Measurements from ENCODE around the gene ENPP1. TPM values are rescaled to one million over a fixed set of nuclear protein-coding genes. Genes with fewer than 3 reads are reported as not detected.

ENPP1 gene
- total and polyA plus RNA-seq, 2 donors: 3.8 to 45.3 TPM

DNA sequence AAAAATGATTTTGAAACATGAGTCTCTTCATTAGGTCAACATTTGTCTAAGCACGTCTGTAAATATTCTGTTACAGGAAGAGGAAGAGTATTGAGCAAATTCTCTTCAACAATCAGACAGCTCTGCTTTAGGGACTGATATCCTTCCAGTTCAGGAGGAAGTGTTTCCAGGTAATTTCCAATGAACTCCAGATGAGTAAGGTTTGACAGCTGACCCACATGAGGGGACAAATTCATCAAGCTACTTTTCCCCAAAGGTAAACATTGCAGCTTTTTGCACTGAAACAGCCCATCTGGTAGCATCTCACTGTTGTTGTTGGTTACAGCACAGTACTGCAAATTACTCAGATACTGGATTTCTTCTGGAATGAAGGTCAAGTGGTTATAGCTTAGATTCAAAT is 18.1 kb downstream of the ENPP1 start:
- DNase-seq (ENCODE audit: extremely low spot score): no peak
- H3K27ac ChIP-seq (ENCODE audit: low read depth): no peak overlapping the region
- 42% methylated on average over 1 of the region's 1 CpG for WGBS
- H3K36me3 ChIP-seq (ENCODE audit: insufficient read depth): no peaks in the 10 kb centered on the region
- peaks cover 1% of the 10 kb centered on the region for H3K4me1 ChIP-seq (ENCODE audit: insufficient read depth)
- no peak overlapping the region for H3K4me3 ChIP-seq (ENCODE audit: low read depth, low read length)

GRCh38 chr6:131828080-131828479 is 20.3 kb downstream of the ENPP1 start:
- no peak overlapping the region for H3K27ac ChIP-seq (ENCODE audit: low read depth)
- no peak for DNase-seq (ENCODE audit: extremely low spot score)
- peaks cover 1% of the 10 kb centered on the region for H3K4me1 ChIP-seq (ENCODE audit: insufficient read depth)
- H3K36me3 ChIP-seq (ENCODE audit: insufficient read depth): no peaks in the 10 kb centered on the region
- 55% methylated on average over 7 of the region's 7 CpGs for WGBS
- H3K4me3 ChIP-seq (ENCODE audit: low read depth, low read length): no peak overlapping the region

GRCh38 chr6:131828951-131829350 is 21.1 kb downstream of the ENPP1 start:
- 51% methylated on average over 2 of the region's 2 CpGs for WGBS
- H3K27ac ChIP-seq (ENCODE audit: low read depth): no peak overlapping the region

DNA sequence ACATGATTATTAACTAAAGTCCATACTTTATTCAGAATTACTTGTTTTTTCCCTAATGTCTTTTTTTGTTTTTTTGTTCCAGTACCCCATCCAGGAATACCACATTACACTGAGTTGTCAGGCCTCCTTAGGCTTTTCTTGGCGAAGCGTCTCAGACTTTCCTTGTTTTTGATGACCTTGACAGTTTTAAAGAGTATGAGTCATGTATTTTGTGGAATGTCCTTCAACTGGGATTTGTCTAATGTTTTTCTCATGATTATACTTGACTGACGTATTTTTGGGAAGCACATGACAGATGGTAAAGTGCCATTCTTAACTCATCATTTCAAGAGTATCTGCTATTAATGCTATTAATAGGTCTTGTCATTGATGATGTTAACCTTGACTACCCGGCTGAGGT is 23.6 kb downstream of the ENPP1 start:
- 65% methylated on average over 4 of the region's 4 CpGs for WGBS
- H3K4me1 ChIP-seq (ENCODE audit: insufficient read depth): peaks cover 1% of the 10 kb centered on the region

More at GRCh38 chr6:131828951-131829350, 21.1 kb downstream of the ENPP1 start:
- no peak for DNase-seq (ENCODE audit: extremely low spot score)
- H3K4me3 ChIP-seq (ENCODE audit: low read depth, low read length): no peak overlapping the region
- H3K36me3 ChIP-seq (ENCODE audit: insufficient read depth): no peaks in the 10 kb centered on the region
- H3K4me1 ChIP-seq (ENCODE audit: insufficient read depth): peaks cover 1% of the 10 kb centered on the region

DNA sequence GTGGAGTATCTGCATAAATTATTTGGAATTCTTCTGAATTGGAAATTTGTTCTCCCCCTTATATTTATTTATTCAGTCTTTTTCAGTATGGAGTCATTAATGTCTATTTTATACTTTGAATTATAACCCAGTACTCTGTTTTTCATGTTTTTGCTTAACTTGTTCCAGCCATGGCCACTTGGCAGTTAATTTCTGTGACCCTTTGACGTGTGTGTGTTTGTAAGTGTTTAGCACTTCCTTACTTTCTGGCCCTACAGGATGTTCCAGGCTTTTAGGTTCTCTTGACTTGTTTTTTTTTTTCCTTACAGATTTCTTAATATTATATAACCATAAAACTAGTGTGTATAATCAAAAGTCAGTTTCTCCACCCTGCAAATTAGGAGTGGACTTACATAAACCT is 24.1 kb downstream of the ENPP1 start:
- DNase-seq (ENCODE audit: extremely low spot score): no peak
- WGBS: 67% methylated on average over 1 of the region's 1 CpG
- no peaks in the 10 kb centered on the region for H3K4me1 ChIP-seq (ENCODE audit: insufficient read depth)
- no peak overlapping the region for H3K4me3 ChIP-seq (ENCODE audit: low read depth, low read length)
- no peak overlapping the region for H3K27ac ChIP-seq (ENCODE audit: low read depth)
- no peaks in the 10 kb centered on the region for H3K36me3 ChIP-seq (ENCODE audit: insufficient read depth)

More for the DNA sequence above, 23.6 kb downstream of the ENPP1 start:
- no peak for DNase-seq (ENCODE audit: extremely low spot score)
- Histone ChIP-seq H3K36me3 (ENCODE audit: insufficient read depth) (no peaks in the 10 kb centered on the region), H3K4me3 (ENCODE audit: low read depth, low read length) (no peak overlapping the region), H3K27ac (ENCODE audit: low read depth) (no peak overlapping the region)

- H3K27ac ChIP-seq (ENCODE audit: low read depth): no peak overlapping the region
These were observed 24.5 kb downstream of the ENPP1 start for GRCh38 chr6:131832363-131832762.

GRCh38 chr6:131838051-131838450 is 30.2 kb downstream of the ENPP1 start:
- H3K27ac ChIP-seq (ENCODE audit: low read depth): no peak overlapping the region
- no peaks in the 10 kb centered on the region for H3K36me3 ChIP-seq (ENCODE audit: insufficient read depth)
- no peaks in the 10 kb centered on the region for H3K4me1 ChIP-seq (ENCODE audit: insufficient read depth)
- 86% methylated on average over 1 of the region's 1 CpG for WGBS
- no peak overlapping the region for H3K4me3 ChIP-seq (ENCODE audit: low read depth, low read length)
- no peak for DNase-seq (ENCODE audit: extremely low spot score)

More at GRCh38 chr6:131832363-131832762, 24.5 kb downstream of the ENPP1 start:
- WGBS: 97% methylated on average over 1 of the region's 1 CpG
- Histone ChIP-seq H3K4me3 (ENCODE audit: low read depth, low read length) (no peak overlapping the region), H3K36me3 (ENCODE audit: insufficient read depth) (no peaks in the 10 kb centered on the region), H3K4me1 (ENCODE audit: insufficient read depth) (no peaks in the 10 kb centered on the region)
- no peak for DNase-seq (ENCODE audit: extremely low spot score)

- no peak overlapping the region for H3K4me3 ChIP-seq (ENCODE audit: low read depth, low read length)
- DNase-seq (ENCODE audit: extremely low spot score): no peak
- no peaks in the 10 kb centered on the region for H3K4me1 ChIP-seq (ENCODE audit: insufficient read depth)
- no peak overlapping the region for H3K27ac ChIP-seq (ENCODE audit: low read depth)
- H3K36me3 ChIP-seq (ENCODE audit: insufficient read depth): no peaks in the 10 kb centered on the region
These were observed 31.6 kb downstream of the ENPP1 start for GRCh38 chr6:131839388-131839787.

DNA sequence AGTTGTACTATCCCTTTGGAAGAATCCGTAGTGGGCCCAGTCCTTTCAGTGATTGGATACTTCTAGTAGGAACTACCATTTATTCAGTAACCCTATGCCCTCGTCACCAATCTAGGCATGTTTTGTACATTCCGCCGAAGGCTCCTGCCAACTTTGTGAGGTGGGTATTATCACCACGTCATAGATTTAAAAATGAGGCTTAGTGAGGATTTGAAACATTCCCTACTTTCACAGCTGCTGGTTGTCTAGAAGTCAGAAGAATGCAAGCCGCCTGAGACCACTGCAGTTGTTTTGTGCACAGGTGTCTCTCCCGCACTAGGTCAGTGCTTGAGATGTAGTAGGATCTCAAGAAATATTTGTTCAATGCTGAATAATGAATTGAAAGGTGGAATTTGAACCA is 32.6 kb downstream of the ENPP1 start:
- no peak overlapping the region for H3K4me3 ChIP-seq (ENCODE audit: low read depth, low read length)
- DNase-seq (ENCODE audit: extremely low spot score): no peak
- H3K4me1 ChIP-seq (ENCODE audit: insufficient read depth): no peaks in the 10 kb centered on the region
- 87% methylated on average over 7 of the region's 7 CpGs for WGBS
- H3K36me3 ChIP-seq (ENCODE audit: insufficient read depth): no peaks in the 10 kb centered on the region
- no peak overlapping the region for H3K27ac ChIP-seq (ENCODE audit: low read depth)

DNA sequence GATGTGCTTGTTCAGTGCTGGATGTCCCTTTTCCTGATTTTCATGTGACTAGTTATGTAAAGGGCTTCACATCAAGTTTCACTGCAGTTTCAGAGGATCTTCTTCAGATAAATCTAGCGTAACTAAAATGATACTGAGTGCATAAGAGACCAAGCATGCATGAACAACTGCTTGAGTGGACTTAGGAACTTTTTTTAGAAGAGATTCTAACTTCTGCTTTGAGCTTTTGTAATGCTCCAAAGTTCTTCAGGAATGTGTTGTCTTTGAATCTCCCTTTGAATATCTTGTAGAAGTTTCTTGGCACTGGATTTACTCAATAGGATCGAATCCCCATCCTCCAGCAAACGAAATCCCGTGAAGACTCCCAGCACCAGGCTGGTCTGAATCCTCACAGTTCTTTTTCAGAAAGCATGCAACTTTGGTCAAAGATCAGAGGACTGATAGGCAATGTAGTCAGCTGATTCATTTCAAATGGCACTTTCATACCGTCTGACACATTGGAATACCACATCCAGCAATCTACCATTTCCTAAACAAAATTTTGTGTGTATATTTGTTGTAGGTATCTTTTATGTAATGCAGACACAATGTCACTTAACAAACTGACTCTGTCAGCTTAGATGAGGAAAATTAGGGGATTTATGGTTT is 33.2 kb downstream of the ENPP1 start:
- Histone ChIP-seq H3K27ac (ENCODE audit: low read depth) (no peak overlapping the region), H3K4me3 (ENCODE audit: low read depth, low read length) (no peak overlapping the region), H3K36me3 (ENCODE audit: insufficient read depth) (no peaks in the 10 kb centered on the region), H3K4me1 (ENCODE audit: insufficient read depth) (no peaks in the 10 kb centered on the region)
- 87% methylated on average over 5 of the region's 5 CpGs for WGBS
- DNase-seq (ENCODE audit: extremely low spot score): no peak

DNA sequence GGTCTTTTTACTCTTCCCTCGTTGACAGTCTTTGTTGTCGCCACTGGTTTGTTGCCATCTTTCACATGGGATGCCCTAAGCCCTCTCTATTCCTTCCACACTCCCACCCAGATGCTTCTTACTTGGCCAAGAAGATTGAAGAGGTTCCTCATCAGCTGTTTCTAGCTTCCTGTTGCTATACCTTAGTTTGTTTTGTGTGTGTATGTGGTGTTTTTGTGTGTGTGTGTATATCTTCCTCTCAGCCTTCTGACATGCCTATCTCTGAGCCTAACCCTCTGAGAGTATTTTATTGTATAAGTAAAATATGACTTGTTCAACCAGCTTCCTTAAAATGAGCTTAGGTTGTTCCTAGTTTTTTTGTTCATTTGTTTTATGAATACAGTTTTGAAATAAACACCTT is 35.9 kb downstream of the ENPP1 start:
- WGBS: 95% methylated on average over 2 of the region's 2 CpGs
- H3K4me1 ChIP-seq (ENCODE audit: insufficient read depth): no peaks in the 10 kb centered on the region
- DNase-seq (ENCODE audit: extremely low spot score): no peak
- no peaks in the 10 kb centered on the region for H3K36me3 ChIP-seq (ENCODE audit: insufficient read depth)
- no peak overlapping the region for H3K27ac ChIP-seq (ENCODE audit: low read depth)
- H3K4me3 ChIP-seq (ENCODE audit: low read depth, low read length): no peak overlapping the region

GRCh38 chr6:131844243-131844841 is 36.5 kb downstream of the ENPP1 start:
- DNase-seq (ENCODE audit: extremely low spot score): no peak
- 89% methylated on average over 3 of the region's 3 CpGs for WGBS
- H3K4me1 ChIP-seq (ENCODE audit: insufficient read depth): no peaks in the 10 kb centered on the region
- no peak overlapping the region for H3K4me3 ChIP-seq (ENCODE audit: low read depth, low read length)
- no peak overlapping the region for H3K27ac ChIP-seq (ENCODE audit: low read depth)
- no peaks in the 10 kb centered on the region for H3K36me3 ChIP-seq (ENCODE audit: insufficient read depth)

GRCh38 chr6:131846023-131846663 is 38.3 kb downstream of the ENPP1 start:
- 84% methylated on average over 7 of the region's 7 CpGs for WGBS

GRCh38 chr6:131846905-131847304 is 39.1 kb downstream of the ENPP1 start:
- 91% methylated on average over 2 of the region's 2 CpGs for WGBS
- Histone ChIP-seq H3K4me1 (ENCODE audit: insufficient read depth) (no peaks in the 10 kb centered on the region), H3K36me3 (ENCODE audit: insufficient read depth) (no peaks in the 10 kb centered on the region), H3K4me3 (ENCODE audit: low read depth, low read length) (no peak overlapping the region), H3K27ac (ENCODE audit: low read depth) (no peak overlapping the region)
- no peak for DNase-seq (ENCODE audit: extremely low spot score)

More at GRCh38 chr6:131846023-131846663, 38.3 kb downstream of the ENPP1 start:
- Histone ChIP-seq H3K4me1 (ENCODE audit: insufficient read depth) (no peaks in the 10 kb centered on the region), H3K27ac (ENCODE audit: low read depth) (no peak overlapping the region), H3K36me3 (ENCODE audit: insufficient read depth) (no peaks in the 10 kb centered on the region), H3K4me3 (ENCODE audit: low read depth, low read length) (no peak overlapping the region)
- DNase-seq (ENCODE audit: extremely low spot score): no peak

All from urinary bladder (tissue), 4 donors.